GM23338 (cell line): ENCODE measurements around the gene REEP3. TPM values are rescaled to one million over a fixed set of nuclear protein-coding genes. Genes with fewer than 3 reads are reported as not detected.

Experiments
- ATAC-seq: fragments of 200-7000 bp; cut with Tn5 transposase; 3 replicates; pipeline ENCODE4 v1.9.1; 2020
- DNase-seq: peaks from one replicate; pipeline ENCODE4 v3.0.0-alpha.2; 2015; ENCODE audit warnings: low spot score
- H2AFZ ChIP-seq: fragments of 200-600 bp; sonication (generic); 2 replicates; pipeline ENCODE4 v1.8.0; 2016; ENCODE audit warnings: antibody characterized with exemption, mild to moderate bottlenecking, moderate library complexity
- H3F3A ChIP-seq: fragments of 200-600 bp; sonication (generic); replicated peaks from 2 replicates; pipeline ENCODE4 v1.8.0; 2017; ENCODE audit warnings: antibody characterized with exemption, mixed run types, low read depth
- H3K27ac ChIP-seq: fragments of 200-600 bp; sonication (generic); 2 replicates; pipeline ENCODE4 v1.6.1; 2016; ENCODE audit warnings: low read depth
- H3K27me3 ChIP-seq: fragments of 200-600 bp; sonication (generic); 2 replicates; pipeline ENCODE4 v1.8.0; 2016; ENCODE audit warnings: mild to moderate bottlenecking, mixed run types, moderate library complexity; ENCODE audit not compliant: insufficient read depth
- H3K36me3 ChIP-seq: fragments of 200-600 bp; sonication (generic); 2 replicates; pipeline ENCODE4 v1.8.0; 2016; ENCODE audit warnings: mild to moderate bottlenecking; ENCODE audit not compliant: insufficient read depth
- H3K4me1 ChIP-seq: fragments of 200-600 bp; sonication (generic); 2 replicates; pipeline ENCODE4 v1.8.0; 2016; ENCODE audit warnings: mild to moderate bottlenecking, moderate library complexity; ENCODE audit not compliant: insufficient read depth
- H3K4me2 ChIP-seq: fragments of 200-600 bp; sonication (generic); 2 replicates; pipeline ENCODE4 v1.7.1; 2017; ENCODE audit warnings: mixed run types
- H3K4me3 ChIP-seq: fragments of 200-600 bp; sonication (generic); 2 replicates; pipeline ENCODE4 v1.6.1; 2016; ENCODE audit warnings: mixed run types
- H3K79me2 ChIP-seq: fragments of 200-600 bp; sonication (generic); replicated peaks from 2 replicates; pipeline ENCODE4 v1.8.0; 2017; ENCODE audit warnings: mild to moderate bottlenecking; ENCODE audit not compliant: insufficient read depth
- H3K9me2 ChIP-seq: fragments of 200-600 bp; sonication (generic); 2 replicates; pipeline ENCODE4 v1.8.0; 2017; ENCODE audit not compliant: insufficient read depth
- H4K20me1 ChIP-seq: fragments of 200-600 bp; sonication (generic); replicated peaks from 2 replicates; pipeline ENCODE4 v1.8.0; 2017; ENCODE audit warnings: mild to moderate bottlenecking; ENCODE audit not compliant: insufficient read depth
- H3K27ac Mint-ChIP-seq: 2 replicates; pipeline ENCODE4 v1.8.0; 2020; ENCODE audit warnings: inconsistent platforms, mild to moderate bottlenecking, moderate library complexity, mixed read lengths
- H3K27me3 Mint-ChIP-seq: 3 replicates; pipeline ENCODE4 v1.8.0; 2022; ENCODE audit warnings: low read depth, mild to moderate bottlenecking, moderate library complexity, mixed read lengths, inconsistent platforms; ENCODE audit not compliant: insufficient read depth, poor library complexity
- H3K36me3 Mint-ChIP-seq: 3 replicates; pipeline ENCODE4 v1.8.0; 2021; ENCODE audit warnings: low read depth, mild to moderate bottlenecking, inconsistent platforms, moderate library complexity, mixed read lengths
- H3K4me1 Mint-ChIP-seq: 3 replicates; pipeline ENCODE4 v1.8.0; 2020; ENCODE audit warnings: mild to moderate bottlenecking, inconsistent platforms, mixed read lengths
- H3K4me3 Mint-ChIP-seq: 3 replicates; pipeline ENCODE4 v1.8.0; 2021; ENCODE audit warnings: moderate library complexity, mild to moderate bottlenecking, inconsistent platforms, mixed read lengths
- H3K9me3 Mint-ChIP-seq: 3 replicates; pipeline ENCODE4 v1.8.0; 2020; ENCODE audit warnings: moderate library complexity, mild to moderate bottlenecking, inconsistent platforms, mixed read lengths
- JUNB ChIP-seq: IDR thresholded peaks from one replicate; pipeline ENCODE4 v1.6.1; 2016; ENCODE audit warnings: antibody characterized with exemption; ENCODE audit not compliant: unreplicated experiment
- NANOG ChIP-seq: IDR thresholded peaks from 2 replicates; pipeline ENCODE4 v1.6.1; 2016; ENCODE audit warnings: antibody characterized with exemption, borderline replicate concordance
- POLR2AphosphoS5 ChIP-seq: IDR thresholded peaks from 2 replicates; pipeline ENCODE4 v1.6.1; 2016; ENCODE audit warnings: antibody characterized with exemption, low read depth
- REST ChIP-seq: IDR thresholded peaks from one replicate; pipeline ENCODE4 v1.6.1; 2018; ENCODE audit warnings: antibody characterized with exemption; ENCODE audit not compliant: unreplicated experiment
- ZNF114 ChIP-seq: fragments of 250-450 bp; sonication (Bioruptor Pico); IDR thresholded peaks from 2 replicates; pipeline ENCODE4 v1.5.0; 2020; ENCODE audit warnings: mild to moderate bottlenecking, moderate library complexity
- ZNF462 ChIP-seq: fragments of 250-450 bp; sonication (Bioruptor Pico); IDR thresholded peaks from 2 replicates; pipeline ENCODE4 v1.5.0; 2020; ENCODE audit warnings: mild to moderate bottlenecking, moderate library complexity
- polyA plus RNA-seq: library from polyadenylated mRNA; unstranded; fragments of >200 nt; fragmentation: Nextera tagmentation; extraction: Ambion mirVana; gene quantifications from 2 replicates; pipeline ENCODE4 v1.2.1, GENCODE V29; 2016
- total RNA-seq: library from RNA; depleted of rRNA; stranded (reverse); fragments of >200 nt; shearing (Covaris generic); gene quantifications from 2 replicates; pipeline ENCODE4 v1.2.3, GENCODE V29; 2014

The REEP3 gene
- total and polyA plus RNA-seq, 2 experiments from 2014 or later: 29.5 to 48.7 TPM

- TF ChIP-seq ZNF462 (no peak), POLR2AphosphoS5 (no peak), NANOG (no peak)
Observed at GRCh38 chr10:63627396-63627795, 106.2 kb downstream of the REEP3 start (continued).

- no peaks in the 10 kb centered on the region for H3K27me3 ChIP-seq
- no peaks in the 10 kb centered on the region for H3K79me2 ChIP-seq
- H2AFZ ChIP-seq: no peak overlapping the region
- peaks cover 22% of the 10 kb centered on the region for H3K4me1 ChIP-seq
- peaks cover 51% of the 10 kb centered on the region for H3K4me1 Mint-ChIP-seq
- no peaks in the 10 kb centered on the region for H3K36me3 Mint-ChIP-seq
- peak overlapping the region; percentile 65; the same call in 1 of the 2 replicates for H3K4me2 ChIP-seq
- no peaks in the 10 kb centered on the region for H3K36me3 ChIP-seq
- ATAC-seq (no peak), DNase-seq (no peak)
- no peak overlapping the region for H3K4me3 ChIP-seq
- no peaks in the 10 kb centered on the region for H3K9me2 ChIP-seq
- no peak overlapping the region; the same call in 2 of the 3 replicates for H3K4me3 Mint-ChIP-seq
- H3K9me3 Mint-ChIP-seq: no peaks in the 10 kb centered on the region
- no peaks in the 10 kb centered on the region; the same call in 1 of the 2 replicates for H3F3A ChIP-seq
- no peak overlapping the region for H3K27ac Mint-ChIP-seq
- no peak overlapping the region for H3K27ac ChIP-seq
- peaks cover 6% of the 10 kb centered on the region for H3K27me3 Mint-ChIP-seq
- H4K20me1 ChIP-seq: no peaks in the 10 kb centered on the region
- no peak for TF ChIP-seq ZNF114 (CRISPR knock-in tag)
- TF ChIP-seq JUNB: no peak
- TF ChIP-seq ZNF462: no peak
- no peak for TF ChIP-seq REST
- no peak for TF ChIP-seq NANOG
Observed at GRCh38 chr10:63627881-63628296, 106.7 kb downstream of the REEP3 start.
